ENCODE data around the gene UBA52. TPM values are rescaled to one million over a fixed set of nuclear protein-coding genes. Genes with fewer than 3 reads are reported as not detected.

The UBA52 gene
- total and polyA plus RNA-seq, 10 of the 15 experiments (the other 5 are each of a cell fraction or from before 2014, with no cell fraction given) = 1,131 to 2,392 (median 1,645) TPM

GRCh38 chr19:18588611-18589379 lies 17.1 kb downstream of the UBA52 start, which contains the start of gene REX1BD (continued):
- TF ChIP-seq SKIL (IDR thresholded peaks at IDR 0.05; ENCODE audit: low read depth, poor library complexity, severe bottlenecking) (no peak), NR2F1 (conservative IDR thresholded peaks at IDR 0.05) (peak; percentile 58), CTCF (IDR thresholded peaks at IDR 0.05 in 2 of 3, conservative IDR thresholded peaks at IDR 0.05 in 1 of 3; ENCODE audit: control insufficient read depth in 2 of 3, extremely low read depth in 1 of 3, insufficient read depth in 1 of 3, low read depth in 3 of 3, low read length in 3 of 3) (peak; percentile 89 to 92 (median 91)), MEF2A (IDR thresholded peaks at IDR 0.05; ENCODE audit: insufficient read depth, low read depth, low read length) (no peak), SMAD5 (IDR thresholded peaks at IDR 0.05; ENCODE audit: low read depth) (peak; percentile 66; the same call in 1 of the 2 replicates)
